Subcutaneous abdominal adipose tissue (tissue), 5 donors: ENCODE results near the gene C1QTNF1.
"Not testable (repeated sequence)": the region's sequence is repeated elsewhere in the genome, so short reads cannot be mapped to it uniquely, and the experiment has no call there.

Experiments used
- H3K27ac ChIP-seq: one replicate; pipeline ENCODE4 v1.7.0; 2013; ENCODE audit warnings: low read depth, mild to moderate bottlenecking, inconsistent platforms, low read length, moderate library complexity
- H3K27me3 ChIP-seq, 5 donors: one replicate each; pipeline ENCODE4 v1.7.0; 2013; ENCODE audit warnings: low read length in 5 of 5, inconsistent platforms in 1 of 5; ENCODE audit not compliant: control insufficient read depth in 5 of 5, insufficient read depth in 4 of 5
- H3K36me3 ChIP-seq, 5 donors: one replicate each; pipeline ENCODE4 v1.7.0; 2013; ENCODE audit warnings: low read length in 5 of 5; ENCODE audit not compliant: control insufficient read depth in 5 of 5, insufficient read depth in 5 of 5
- H3K4me1 ChIP-seq, 5 donors: one replicate each; pipeline ENCODE4 v1.7.0; 2013; ENCODE audit warnings: low read length in 5 of 5, mild to moderate bottlenecking in 3 of 5, moderate library complexity in 1 of 5; ENCODE audit not compliant: control insufficient read depth in 5 of 5, insufficient read depth in 5 of 5
- H3K4me3 ChIP-seq, 5 donors: one replicate each; pipeline ENCODE4 v1.7.0; 2013; ENCODE audit warnings: low read length in 5 of 5, low read depth in 1 of 5
- H3K9ac ChIP-seq, 5 donors: one replicate each; pipeline ENCODE4 v1.7.0; 2013; ENCODE audit warnings: low read length in 5 of 5, mild to moderate bottlenecking in 4 of 5, moderate library complexity in 3 of 5
- H3K9me3 ChIP-seq, 5 donors: one replicate each; pipeline ENCODE4 v1.7.0; 2013; ENCODE audit warnings: low read length in 5 of 5; ENCODE audit not compliant: control insufficient read depth in 5 of 5
- donor health status: healthy.
- donor health status: healthy.
- donor health status: healthy.
- donor health status: healthy.
- donor health status: healthy.

Gene C1QTNF1

GRCh38 chr17:79012563-79013134 is 11.3 kb upstream of the C1QTNF1 start:
- Histone ChIP-seq H3K27ac (no peak overlapping the region), H3K4me3 (no peak overlapping the region), H3K27me3 (no peaks in the 10 kb centered on the region)

GRCh38 chr17:79014158-79014758 is 9.7 kb upstream of the C1QTNF1 start:
- H3K9ac ChIP-seq = no peak overlapping the region
- no peaks in the 10 kb centered on the region for H3K9me3 ChIP-seq
- no peak overlapping the region for H3K4me3 ChIP-seq
- H3K36me3 ChIP-seq = no peaks in the 10 kb centered on the region
- H3K4me1 ChIP-seq = peaks cover 5 to 8% (median 6%) of the 10 kb centered on the region in 5 donors
- no peaks in the 10 kb centered on the region for H3K27me3 ChIP-seq
- H3K27ac ChIP-seq = no peak overlapping the region

More at GRCh38 chr17:79012563-79013134, 11.3 kb upstream of the C1QTNF1 start:
- Histone ChIP-seq H3K9me3 (no peaks in the 10 kb centered on the region), H3K4me1 (peaks cover 14 to 24% (median 22%) of the 10 kb centered on the region in 5 donors), H3K36me3 (peaks cover 0 to 3% (median 0%) of the 10 kb centered on the region in 5 donors), H3K9ac (no peak overlapping the region)

GRCh38 chr17:79017546-79018369 is 6.2 kb upstream of the C1QTNF1 start:
- Histone ChIP-seq H3K9me3 (no peaks in the 10 kb centered on the region), H3K9ac (no peak overlapping the region), H3K4me1 (peaks cover 18 to 33% (median 32%) of the 10 kb centered on the region in 5 donors), H3K27me3 (peaks cover 0 to 3% (median 0%) of the 10 kb centered on the region in 5 donors), H3K36me3 (no peaks in the 10 kb centered on the region), H3K4me3 (no peak overlapping the region), H3K27ac (no peak overlapping the region)

GRCh38 chr17:79018370-79018695 is 5.6 kb upstream of the C1QTNF1 start:
- Histone ChIP-seq H3K9me3 (no peaks in the 10 kb centered on the region), H3K9ac (no peak overlapping the region), H3K4me1 (peaks cover 19 to 38% (median 37%) of the 10 kb centered on the region in 5 donors), H3K27ac (no peak overlapping the region), H3K27me3 (peaks cover 0 to 3% (median 0%) of the 10 kb centered on the region in 5 donors), H3K4me3 (no peak overlapping the region), H3K36me3 (no peaks in the 10 kb centered on the region)

DNA sequence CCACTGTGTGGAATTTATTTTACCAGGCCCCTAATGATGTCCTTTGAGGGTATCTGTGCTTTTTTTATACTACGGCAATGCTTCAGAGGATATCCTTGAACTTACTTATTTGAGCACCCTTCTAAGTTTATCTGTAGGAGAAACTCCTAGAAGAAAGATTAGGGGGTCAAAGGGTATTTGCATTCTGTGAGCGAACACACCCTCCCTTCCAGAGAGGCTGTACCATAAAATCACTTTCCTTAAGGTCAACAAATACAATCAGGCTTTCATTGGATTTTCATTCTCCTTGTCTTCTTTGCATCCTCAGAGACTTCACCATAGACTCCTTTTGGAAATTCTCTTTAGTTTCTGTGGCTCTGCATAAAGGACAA is 4.7 kb upstream of the C1QTNF1 start:
- Histone ChIP-seq H3K4me3 (no peak overlapping the region), H3K27ac (peak overlapping the region; percentile 87), H3K27me3 (peaks cover 0 to 3% (median 0%) of the 10 kb centered on the region in 5 donors), H3K9me3 (no peaks in the 10 kb centered on the region), H3K4me1 (peaks cover 19 to 47% (median 46%) of the 10 kb centered on the region in 5 donors), H3K9ac (peak overlapping the region in 1 of 5 donors; percentile 72), H3K36me3 (no peaks in the 10 kb centered on the region)

DNA sequence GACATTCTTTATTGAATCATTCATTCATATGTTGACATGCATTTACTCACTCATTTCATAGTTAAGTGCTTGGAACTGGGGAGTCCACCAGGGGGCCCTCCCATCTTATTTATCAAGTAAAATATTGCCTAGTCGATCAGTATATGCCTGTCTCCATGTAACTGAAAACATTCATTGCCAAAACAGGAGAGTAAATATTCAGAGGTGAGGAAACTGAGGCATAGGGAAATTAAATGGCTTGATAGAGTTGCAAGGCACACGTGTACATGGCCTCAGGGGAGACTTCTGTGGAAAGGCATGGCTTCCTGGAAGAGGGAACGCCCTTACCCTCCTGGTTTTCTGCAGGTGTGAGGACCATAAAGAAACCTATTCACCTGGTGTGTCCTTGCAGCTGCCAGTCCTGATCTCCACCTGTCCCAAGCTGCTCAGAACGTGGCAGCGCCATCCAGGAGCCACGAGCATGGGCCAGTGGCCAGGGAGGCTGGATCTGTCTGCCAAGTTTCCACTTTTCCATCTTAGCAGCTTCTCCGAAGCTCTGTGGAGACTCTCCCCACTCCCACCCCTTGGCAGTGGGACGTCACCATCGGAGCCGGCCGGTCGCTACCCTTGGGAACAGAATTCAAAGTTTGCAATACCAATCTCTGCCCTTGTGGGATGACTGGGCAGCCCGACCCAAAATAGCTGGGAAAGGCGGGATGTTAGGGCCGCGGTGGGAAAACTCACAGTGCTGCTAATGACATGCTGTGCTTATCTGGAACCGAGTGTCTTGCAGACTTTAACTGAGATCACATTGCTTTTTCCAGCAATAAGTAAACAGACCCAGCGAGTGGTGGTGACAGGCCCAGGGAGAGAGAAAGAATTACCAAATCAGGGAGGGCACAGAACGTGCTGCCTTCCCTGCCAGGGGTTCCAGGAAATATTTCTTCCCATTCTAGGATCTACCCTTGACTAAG is 4.1 kb upstream of the C1QTNF1 start:
- Histone ChIP-seq H3K9me3 (no peaks in the 10 kb centered on the region), H3K9ac (peak overlapping the region in 4 of 5 donors; percentile 33 to 72 (median 66)), H3K4me3 (peak overlapping the region in 4 of 5 donors; percentile 12 to 62 (median 18)), H3K27me3 (peaks cover 0 to 3% (median 0%) of the 10 kb centered on the region in 5 donors), H3K4me1 (peaks cover 19 to 54% (median 52%) of the 10 kb centered on the region in 5 donors), H3K36me3 (no peaks in the 10 kb centered on the region), H3K27ac (peak overlapping the region; percentile 87)

- H3K4me3 ChIP-seq = peak overlapping the region in 1 of 5 donors; percentile 6
- no peaks in the 10 kb centered on the region for H3K36me3 ChIP-seq
- H3K9me3 ChIP-seq = no peaks in the 10 kb centered on the region
- H3K27me3 ChIP-seq = peaks cover 0 to 4% (median 0%) of the 10 kb centered on the region in 5 donors
- peak overlapping the region; percentile 87 for H3K27ac ChIP-seq
- peak overlapping the region in 4 of 5 donors; percentile 3 to 72 (median 50) for H3K9ac ChIP-seq
- peaks cover 23 to 62% (median 61%) of the 10 kb centered on the region in 5 donors for H3K4me1 ChIP-seq
Observed at GRCh38 chr17:79020631-79021301, 3.2 kb upstream of the C1QTNF1 start.

DNA sequence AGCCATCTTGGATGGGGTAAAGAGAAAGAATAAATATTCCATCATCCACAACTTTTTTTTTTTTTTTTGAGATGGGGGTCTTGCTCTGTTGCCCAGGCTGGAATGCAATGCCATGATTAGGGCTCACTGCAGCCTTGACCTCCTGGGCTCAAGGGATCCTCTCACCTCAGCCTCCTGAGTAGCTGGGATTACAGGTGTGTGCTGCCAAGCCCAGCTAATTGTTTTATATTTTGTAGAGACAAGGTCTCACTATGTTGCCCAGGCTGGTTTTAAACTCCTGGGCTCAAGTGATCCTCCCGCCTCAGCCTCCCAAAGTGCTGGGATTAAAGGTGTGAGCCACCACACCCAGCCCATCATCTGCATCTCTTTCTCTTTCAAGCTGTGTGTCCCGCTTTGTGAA is 2.0 kb upstream of the C1QTNF1 start:
- Histone ChIP-seq H3K27ac (peak overlapping the region; percentile 87), H3K9ac (peak overlapping the region in 1 of 5 donors; percentile 72), H3K4me1 (peaks cover 28 to 73% (median 73%) of the 10 kb centered on the region in 5 donors)
- H3K4me3 ChIP-seq, H3K9me3 ChIP-seq, H3K27me3 ChIP-seq, H3K36me3 ChIP-seq: not testable (repeated sequence)

DNA sequence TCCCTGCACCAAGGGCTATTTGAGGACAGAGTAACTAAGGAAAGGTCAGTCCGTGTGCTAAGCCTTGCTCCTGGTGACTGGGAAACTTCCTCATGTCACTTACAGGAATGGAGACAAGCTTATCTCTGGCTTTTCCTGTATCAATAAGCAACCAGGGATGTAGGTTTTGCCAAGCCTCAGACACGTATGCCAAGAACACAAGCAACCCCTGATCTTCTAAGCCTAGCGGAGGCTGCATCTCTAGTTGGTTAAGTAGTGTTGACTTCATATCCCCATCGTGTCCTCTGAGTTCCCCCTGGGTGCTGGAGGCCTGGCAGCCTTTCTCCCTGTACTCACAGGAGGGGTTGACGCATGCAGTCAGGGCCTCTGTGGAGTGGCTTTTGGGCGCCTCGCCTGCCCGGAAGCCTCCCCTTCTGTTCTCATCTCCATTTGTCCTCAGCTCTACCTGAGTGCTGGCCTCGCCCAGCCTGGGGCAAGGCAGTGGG is 1.4 kb upstream of the C1QTNF1 start:
- peaks cover 0 to 6% (median 0%) of the 10 kb centered on the region in 5 donors for H3K27me3 ChIP-seq
- peak overlapping the region; percentile 87 for H3K27ac ChIP-seq
- no peaks in the 10 kb centered on the region for H3K9me3 ChIP-seq
- peak overlapping the region in 1 of 5 donors; percentile 82 for H3K4me3 ChIP-seq
- H3K36me3 ChIP-seq = no peaks in the 10 kb centered on the region
- peaks cover 33 to 79% (median 79%) of the 10 kb centered on the region in 5 donors for H3K4me1 ChIP-seq
- H3K9ac ChIP-seq = peak overlapping the region in 4 of 5 donors; percentile 43 to 88 (median 54)
